Natural killer cell (primary cell): Measurements from ENCODE around the gene ZNF225. TPM values are rescaled to one million over a fixed set of nuclear protein-coding genes. Genes with fewer than 3 reads are reported as not detected.
"Not testable (repeated sequence)": the region's sequence is repeated elsewhere in the genome, so short reads cannot be mapped to it uniquely, and the experiment has no call there.

ENCODE experiments used
- ATAC-seq, 3 donors: fragments of 150-1000 bp in 2 of 3; fragments of 200-7000 bp in 1 of 3; cut with Tn5 transposase; 1 replicate in 1 of 3; 2 replicates in 2 of 3; pipeline ENCODE4 v1.10.0; 2021; ENCODE audit warnings: mild to moderate bottlenecking in 2 of 3, moderate library complexity in 2 of 3
- DNase-seq, 2 donors: peaks; one replicate each; pipeline versions ENCODE4 v3.0.0 to v3.0.0-alpha.2; 2013 to 2021; ENCODE audit warnings: mixed read lengths in 1 of 2
- H3K27ac ChIP-seq: one replicate; pipeline ENCODE4 v1.5.1; 2013; ENCODE audit warnings: mild to moderate bottlenecking, low read length
- H3K27me3 ChIP-seq: one replicate; pipeline ENCODE4 v1.6.1; 2013; ENCODE audit warnings: low read length; ENCODE audit not compliant: control insufficient read depth, insufficient read depth
- H3K36me3 ChIP-seq: one replicate; pipeline ENCODE4 v1.6.1; 2013; ENCODE audit warnings: low read length; ENCODE audit not compliant: control insufficient read depth, insufficient read depth
- H3K4me1 ChIP-seq: one replicate; pipeline ENCODE4 v1.6.1; 2013; ENCODE audit warnings: low read length; ENCODE audit not compliant: control insufficient read depth, insufficient read depth
- H3K4me3 ChIP-seq: one replicate; pipeline ENCODE4 v1.5.1; 2013; ENCODE audit warnings: low read length
- H3K9me3 ChIP-seq: one replicate; pipeline ENCODE4 v1.6.1; 2013; ENCODE audit warnings: low read length; ENCODE audit not compliant: control insufficient read depth, insufficient read depth
- H3K27ac Mint-ChIP-seq, 2 donors: one replicate each; pipeline ENCODE4 v1.8.0; 2022; ENCODE audit warnings: mild to moderate bottlenecking in 2 of 2, mixed read lengths in 2 of 2, moderate library complexity in 1 of 2
- H3K27me3 Mint-ChIP-seq, 2 donors: one replicate each; pipeline ENCODE4 v1.8.0; 2022; ENCODE audit warnings: low read depth in 2 of 2, mixed read lengths in 2 of 2
- H3K36me3 Mint-ChIP-seq: one replicate; pipeline ENCODE4 v1.8.0; 2022; ENCODE audit warnings: mixed read lengths
- H3K4me1 Mint-ChIP-seq, 2 donors: one replicate each; pipeline ENCODE4 v1.8.0; 2022; ENCODE audit warnings: mixed read lengths in 2 of 2
- H3K4me3 Mint-ChIP-seq: one replicate; pipeline ENCODE4 v1.8.0; 2022; ENCODE audit warnings: mild to moderate bottlenecking, moderate library complexity, mixed read lengths
- H3K9me3 Mint-ChIP-seq, 2 donors: one replicate each; pipeline ENCODE4 v1.8.0; 2022; ENCODE audit warnings: mixed read lengths in 2 of 2
- CTCF ChIP-seq: fragments of 200-600 bp; IDR thresholded peaks from one replicate; pipeline ENCODE4 v1.8.0; 2022; ENCODE audit warnings: antibody characterized with exemption
- WGBS: methylation state at CpG from one replicate; pipeline ENCODE4 v1.1.7; 2013; ENCODE audit warnings: missing lambda C conversion rate; ENCODE audit not compliant: insufficient coverage; 5-methylcytosine and 5-hydroxymethylcytosine counted together
- intact Hi-C: fragments of 100-400 bp; cut with micrococcal nuclease; formaldehyde crosslinking; loops from one replicate; pipeline ENCODE4 v1.14.2; 2022
- total RNA-seq, 4 donors: library from RNA; stranded (reverse); fragments of 120-200 nt in 1 of 4; gene quantifications; one replicate each; pipeline versions ENCODE4 v1.2.3 to v1.2.4, GENCODE V29; 2013 to 2022

ZNF225 gene
- total RNA-seq, 3 donors from 2014 or later (not counting 1 experiment from before 2014, with no cell fraction given): 1.5 to 3.6 (median 3.0) TPM

DNA sequence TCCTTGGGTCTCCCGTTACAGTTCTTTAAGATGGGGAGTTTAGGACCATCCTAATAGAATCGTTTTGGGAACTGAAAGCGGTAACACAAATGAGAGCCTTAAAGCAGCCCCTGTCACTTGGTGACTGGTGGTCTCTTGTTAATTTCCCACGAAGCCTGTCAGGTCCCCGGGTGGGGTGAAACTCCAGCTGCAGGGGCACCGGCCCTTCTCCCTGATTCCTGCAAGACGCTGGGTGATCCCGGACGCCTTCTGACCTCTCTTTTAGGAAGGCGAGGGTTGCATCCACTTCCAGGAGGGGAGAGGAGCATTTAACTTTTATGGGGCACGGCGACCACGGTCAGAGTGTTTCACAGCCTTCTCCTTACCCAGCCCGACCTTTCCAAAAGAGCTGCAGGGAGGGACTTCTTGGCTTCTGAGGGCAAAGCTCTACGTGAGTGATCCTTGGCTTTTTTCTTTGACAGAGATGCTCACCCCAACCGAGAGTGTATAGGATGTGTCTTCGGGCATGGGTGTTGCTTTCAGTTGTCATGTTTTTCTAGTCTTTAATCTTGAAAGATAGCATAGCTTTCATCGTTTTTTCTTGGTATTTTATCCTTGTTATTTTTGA lies 688 bp downstream of the ZNF225 start:
- Mint-ChIP-seq H3K4me3 (peak overlapping the region; percentile 97), H3K9me3 (peaks cover 6 to 10% of the 10 kb centered on the region in 2 donors), H3K36me3 (peaks cover 18% of the 10 kb centered on the region), H3K27me3 (no peaks in the 10 kb centered on the region), H3K27ac (peak overlapping the region; percentile 90 to 92), H3K4me1 (peaks cover 23 to 31% of the 10 kb centered on the region in 2 donors)
- WGBS: 6% methylated on average over 15 of the region's 18 CpGs
- peak in 1 of 2 donors; percentile 7 for DNase-seq
- peak overlapping the region; percentile 88 for H3K4me3 ChIP-seq
- peaks cover 18% of the 10 kb centered on the region for H3K36me3 ChIP-seq
- no peak for TF ChIP-seq CTCF
- peak overlapping the region; percentile 60 for H3K27ac ChIP-seq
- peaks cover 20% of the 10 kb centered on the region for H3K4me1 ChIP-seq
- intact Hi-C loops: no loop called here
- H3K9me3 ChIP-seq: peaks cover 15% of the 10 kb centered on the region
- H3K27me3 ChIP-seq: no peaks in the 10 kb centered on the region
- ATAC-seq: peak in 1 of 3 donors; percentile 15

DNA sequence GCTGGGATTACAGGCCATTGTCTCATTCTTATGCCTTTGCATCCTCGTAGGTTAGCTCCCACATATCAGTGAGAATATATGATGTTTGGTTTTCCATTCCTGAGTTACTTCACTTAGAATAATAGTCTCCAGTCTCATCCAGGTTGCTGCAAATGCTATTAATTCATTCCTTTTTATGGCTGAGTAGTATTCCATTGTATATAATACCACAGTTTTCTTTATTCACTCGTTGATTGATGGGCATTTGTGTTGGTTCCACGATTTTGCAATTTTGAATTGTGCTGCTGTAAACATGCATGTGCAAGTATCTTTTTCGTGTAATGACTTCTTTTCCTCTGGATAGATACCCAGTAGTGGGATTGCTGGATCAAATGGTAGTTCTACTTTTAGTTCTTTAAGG lies 8.0 kb downstream of the ZNF225 start:
- 98% methylated on average over 4 of the region's 4 CpGs for WGBS
- intact Hi-C loops, H3K4me3 ChIP-seq, H3K27ac ChIP-seq, H3K27me3 Mint-ChIP-seq, H3K27me3 ChIP-seq, H3K9me3 ChIP-seq, ATAC-seq, H3K27ac Mint-ChIP-seq, DNase-seq, H3K4me3 Mint-ChIP-seq, H3K4me1 ChIP-seq: not testable (repeated sequence)
- H3K9me3 Mint-ChIP-seq: peaks cover 2 to 17% of the 10 kb centered on the region in 2 donors
- peaks cover 62% of the 10 kb centered on the region for H3K36me3 Mint-ChIP-seq
- H3K36me3 ChIP-seq: peaks cover 53% of the 10 kb centered on the region
- H3K4me1 Mint-ChIP-seq: peaks cover 4 to 18% of the 10 kb centered on the region in 2 donors

GRCh38 chr19:44131955-44132354 lies 18.8 kb downstream of the ZNF225 start:
- intact Hi-C loops: no loop called here
- Mint-ChIP-seq H3K4me1 (no peaks in the 10 kb centered on the region), H3K27ac (no peak overlapping the region), H3K4me3 (no peak overlapping the region), H3K36me3 (peaks cover 23% of the 10 kb centered on the region), H3K27me3 (peaks cover 2 to 8% of the 10 kb centered on the region in 2 donors), H3K9me3 (peaks cover 5 to 11% of the 10 kb centered on the region in 2 donors)
- H3K4me1 ChIP-seq: no peaks in the 10 kb centered on the region
- WGBS: 96% methylated on average over 3 of the region's 5 CpGs
- H3K27ac ChIP-seq: no peak overlapping the region
- peaks cover 36% of the 10 kb centered on the region for H3K9me3 ChIP-seq
- H3K4me3 ChIP-seq: no peak overlapping the region
- DNase-seq (no peak), ATAC-seq (no peak)
- H3K27me3 ChIP-seq: no peaks in the 10 kb centered on the region
- H3K36me3 ChIP-seq: peaks cover 34% of the 10 kb centered on the region
- no peak for TF ChIP-seq CTCF

- Mint-ChIP-seq H3K27ac (peak within 1 kb of the TSS; percentile 83 to 88), H3K4me1 (peaks cover 20 to 23% of the 10 kb centered on the region in 2 donors), H3K4me3 (peak within 1 kb of the TSS; percentile 95), H3K9me3 (peaks cover 2% of the 10 kb centered on the region in 2 donors), H3K36me3 (peaks cover 5% of the 10 kb centered on the region), H3K27me3 (peaks cover 7 to 13% of the 10 kb centered on the region in 2 donors)
- Histone ChIP-seq H3K9me3 (no peaks in the 10 kb centered on the region), H3K36me3 (peaks cover 2% of the 10 kb centered on the region), H3K4me1 (peaks cover 11% of the 10 kb centered on the region), H3K27ac (peak within 1 kb of the TSS; percentile 69), H3K4me3 (peak within 1 kb of the TSS; percentile 79), H3K27me3 (no peaks in the 10 kb centered on the region)
- no peak for TF ChIP-seq CTCF
- DNase-seq (peak; percentile 34 to 85), ATAC-seq (peak; percentile 71 to 89 (median 86))
- intact Hi-C loops: loop anchor here (1.0 kb wide), 1 partner anchor 359 kb away; the partner anchor contains the start of gene ZNF180
- WGBS: 2% methylated on average over 52 of the region's 52 CpGs
Measured at GRCh38 chr19:44141191-44142058, 28.2 kb downstream of the ZNF225 start, which contains the start of gene ZNF234. Gene ZNF234, plus strand, starts transcription at chr19:44141554. Its CDS starts 3,079 bp downstream, at chr19:44144633.
